GM13977 (cell line): ENCODE results near the gene MON1A.

Source experiments
- DNase-seq: peaks from one replicate; pipeline ENCODE4 v3.0.0; 2012; ENCODE audit warnings: low spot score
- CTCF ChIP-seq: IDR thresholded peaks from 2 replicates; pipeline ENCODE4 v1.5.1; 2012; ENCODE audit warnings: mild to moderate bottlenecking, control low read depth; ENCODE audit not compliant: insufficient read depth; ENCODE audit errors: extremely low read depth, missing control alignments
- in situ Hi-C: fragments of 300-500 bp; cut with MboI; formaldehyde crosslinking; loops from one replicate; pipeline ENCODE4 v1.12.0; 2022; ENCODE audit warnings: low sequenced_read_pairs, low pct_unique_long_range_greater_than_20kb, mixed read lengths, inconsistent platforms; ENCODE audit not compliant: unreplicated experiment

MON1A gene

GRCh38 chr3:49869525-49870126 is 60.0 kb downstream of the MON1A start, which contains the start of gene CAMKV:
Gene CAMKV (minus strand): TSS chr3:49869906. CDS start chr3:49862388, 7,518 bp downstream.
- in situ Hi-C loops, result no loop called here
- no peak for TF ChIP-seq CTCF
- DNase-seq, result peak; percentile 63

DNA sequence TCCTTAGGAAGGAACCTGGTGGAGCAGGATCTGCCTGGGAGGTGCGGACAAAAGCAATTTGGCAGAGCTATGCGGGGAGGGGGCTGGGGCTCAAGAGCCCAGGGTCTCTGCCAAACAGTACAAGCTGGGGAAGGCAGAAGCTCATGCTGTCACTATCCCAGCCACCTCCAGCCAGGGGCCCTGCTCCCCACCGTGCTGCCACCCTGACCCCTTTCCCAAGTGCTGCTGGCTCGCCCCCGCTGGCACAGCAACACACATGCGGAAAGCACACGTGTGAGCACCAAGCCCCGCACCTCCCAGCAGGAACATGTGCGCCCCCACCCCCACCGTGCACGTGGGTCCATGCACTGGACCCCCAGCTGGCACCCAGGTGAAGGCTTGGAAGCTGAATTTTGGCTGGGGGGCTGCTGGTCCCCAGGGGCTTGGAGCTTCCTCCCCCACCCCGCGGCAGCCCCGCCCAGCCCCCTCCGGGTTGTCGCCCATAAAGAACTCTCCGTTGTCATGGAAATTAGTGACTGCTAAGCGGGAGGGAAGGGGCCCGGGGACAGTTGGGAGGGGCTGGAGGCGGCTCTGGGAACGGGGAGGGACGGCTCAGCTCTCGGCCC is 60.6 kb downstream of the MON1A start:
- no peak for TF ChIP-seq CTCF
- DNase-seq, result no peak
- in situ Hi-C loops, result no loop called here

GRCh38 chr3:49867871-49868321 is 61.7 kb downstream of the MON1A start:
- TF ChIP-seq CTCF, result no peak
- DNase-seq, result no peak
- in situ Hi-C loops, result no loop called here

- in situ Hi-C loops, result no loop called here
- no peak for TF ChIP-seq CTCF
- DNase-seq, result no peak
Measured at GRCh38 chr3:49867400-49867799, 62.2 kb downstream of the MON1A start.

DNA sequence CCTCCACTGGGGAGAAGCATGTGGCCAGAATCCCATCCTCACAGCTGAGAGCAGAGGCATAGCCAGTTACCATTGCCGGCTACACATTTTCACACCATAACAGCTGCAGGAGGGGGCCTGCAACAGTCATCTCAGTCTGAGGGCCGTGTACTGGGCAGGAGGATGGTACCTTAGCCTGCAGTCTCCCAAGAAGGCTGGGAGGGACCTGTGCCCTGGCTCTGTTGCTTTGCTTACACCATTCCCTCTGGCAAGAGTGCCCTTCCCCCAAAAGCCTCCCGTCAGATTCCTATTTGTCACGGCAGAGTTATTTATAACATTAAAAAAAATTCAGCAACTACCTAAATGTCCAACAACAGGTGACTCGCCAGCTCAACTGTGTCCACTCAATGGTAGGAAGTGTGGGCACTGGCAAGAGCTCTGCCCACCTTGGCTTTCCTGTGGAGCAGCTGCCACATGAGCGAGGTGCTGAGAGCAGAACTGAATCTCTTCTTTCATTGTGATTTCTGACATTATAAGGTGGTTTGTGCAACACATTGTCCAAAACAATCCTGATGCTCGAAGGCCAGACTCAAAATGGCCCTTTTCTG is 64.3 kb downstream of the MON1A start:
- TF ChIP-seq CTCF, result no peak
- in situ Hi-C loops, result no loop called here
- DNase-seq, result no peak

GRCh38 chr3:49864505-49864904 is 65.1 kb downstream of the MON1A start:
- DNase-seq, result no peak
- TF ChIP-seq CTCF, result no peak
- in situ Hi-C loops, result no loop called here
